ENCODE results near the gene NID2.

The NID2 gene

DNA sequence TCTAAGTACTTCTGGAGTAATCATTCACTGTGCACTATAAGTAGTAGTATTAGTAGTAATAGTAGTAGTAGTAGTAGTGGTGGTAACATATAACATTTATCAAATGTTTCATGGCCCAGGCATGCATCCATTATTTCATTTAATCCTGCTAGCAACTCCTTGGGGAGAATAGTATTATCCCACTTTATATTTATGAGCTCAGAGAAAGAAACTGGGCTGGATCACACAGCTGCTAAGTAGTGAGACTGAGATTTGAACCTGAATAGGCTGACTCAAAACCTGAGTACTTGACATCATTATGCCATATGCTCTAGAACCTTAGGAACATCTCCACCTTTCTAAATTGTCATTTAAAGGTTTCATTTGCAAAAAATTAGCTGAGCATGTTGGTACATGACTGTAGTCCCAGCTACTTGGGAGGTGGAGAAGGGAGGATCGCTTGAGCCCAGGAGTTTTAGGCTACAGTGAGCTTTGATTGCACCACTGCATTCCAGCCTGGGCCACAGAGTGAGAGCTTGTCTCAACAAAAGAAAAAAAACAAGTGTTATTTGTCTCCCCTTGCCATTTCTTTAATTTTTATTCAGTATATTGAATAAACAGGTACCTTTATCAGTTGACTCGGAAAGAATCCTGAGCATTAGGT, 11.4 kb upstream of the NID2 start:
- DNase-seq (ENCODE audit: extremely low read depth, low read depth): no peak
- no peak overlapping the region for H3K4me3 ChIP-seq (replicated peaks; ENCODE audit: low read depth, low read length)
- TF ChIP-seq, protein P1, sequence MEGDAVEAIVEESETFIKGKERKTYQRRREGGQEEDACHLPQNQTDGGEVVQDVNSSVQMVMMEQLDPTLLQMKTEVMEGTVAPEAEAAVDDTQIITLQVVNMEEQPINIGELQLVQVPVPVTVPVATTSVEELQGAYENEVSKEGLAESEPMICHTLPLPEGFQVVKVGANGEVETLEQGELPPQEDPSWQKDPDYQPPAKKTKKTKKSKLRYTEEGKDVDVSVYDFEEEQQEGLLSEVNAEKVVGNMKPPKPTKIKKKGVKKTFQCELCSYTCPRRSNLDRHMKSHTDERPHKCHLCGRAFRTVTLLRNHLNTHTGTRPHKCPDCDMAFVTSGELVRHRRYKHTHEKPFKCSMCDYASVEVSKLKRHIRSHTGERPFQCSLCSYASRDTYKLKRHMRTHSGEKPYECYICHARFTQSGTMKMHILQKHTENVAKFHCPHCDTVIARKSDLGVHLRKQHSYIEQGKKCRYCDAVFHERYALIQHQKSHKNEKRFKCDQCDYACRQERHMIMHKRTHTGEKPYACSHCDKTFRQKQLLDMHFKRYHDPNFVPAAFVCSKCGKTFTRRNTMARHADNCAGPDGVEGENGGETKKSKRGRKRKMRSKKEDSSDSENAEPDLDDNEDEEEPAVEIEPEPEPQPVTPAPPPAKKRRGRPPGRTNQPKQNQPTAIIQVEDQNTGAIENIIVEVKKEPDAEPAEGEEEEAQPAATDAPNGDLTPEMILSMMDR (IDR thresholded peaks at IDR 0.05; ENCODE audit: low read depth, low read length, missing control alignments): no peak

DNA sequence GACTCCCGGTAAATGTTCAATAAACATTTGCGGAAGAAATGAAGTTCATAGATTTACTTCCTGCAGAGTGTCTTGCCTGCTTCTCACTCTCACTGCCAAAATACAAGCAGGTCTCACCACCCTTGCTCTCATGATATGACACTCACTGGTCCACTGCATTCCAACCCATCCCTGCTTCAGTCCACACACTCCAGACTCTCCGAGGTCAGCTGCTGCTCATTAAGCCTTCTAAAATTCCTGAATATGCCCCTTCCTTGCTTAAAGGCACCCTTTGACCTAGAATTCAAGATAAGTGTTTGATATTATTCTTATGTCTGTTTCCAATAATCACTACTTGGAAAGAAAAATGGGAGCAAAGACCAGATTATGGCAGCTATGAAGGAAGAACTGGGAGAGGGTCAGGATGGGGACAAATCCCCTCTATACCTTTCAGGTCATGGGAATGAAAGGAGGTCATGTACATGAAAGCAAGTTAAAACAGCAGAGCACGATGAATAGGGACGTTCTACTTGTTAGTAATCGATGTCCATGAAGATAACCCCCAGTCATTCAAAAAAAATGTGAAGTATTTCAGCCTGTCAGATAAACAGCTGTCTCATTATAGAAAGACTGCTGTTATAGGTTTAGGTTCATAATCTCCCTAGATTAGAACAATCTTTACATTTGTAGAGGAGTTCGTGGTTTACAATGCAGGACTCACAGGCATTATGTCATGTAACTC, 10.5 kb upstream of the NID2 start:
- TF ChIP-seq, protein P1 (IDR thresholded peaks at IDR 0.05; ENCODE audit: low read depth, low read length, missing control alignments): no peak
- no peak overlapping the region for H3K4me3 ChIP-seq (replicated peaks; ENCODE audit: low read depth, low read length)
- DNase-seq (ENCODE audit: extremely low read depth, low read depth): no peak

DNA sequence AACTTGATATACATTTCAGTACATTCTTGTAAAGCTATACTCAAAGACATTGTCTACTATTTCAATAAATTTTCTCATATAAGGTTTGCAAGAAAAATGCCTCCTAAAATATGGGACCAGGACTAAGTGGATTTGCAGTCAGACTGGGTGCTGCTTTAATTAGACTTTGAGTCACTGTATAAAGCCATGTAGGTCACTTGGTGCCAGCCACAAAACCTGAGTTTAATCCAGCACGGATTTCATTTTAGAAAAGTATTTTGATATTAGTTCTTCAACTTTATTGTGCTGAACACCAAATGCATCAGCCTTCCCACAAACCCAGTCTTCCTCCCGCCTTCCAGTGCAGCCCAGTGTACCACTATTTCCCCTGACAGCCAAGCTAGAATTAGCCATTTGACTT, 9.9 kb upstream of the NID2 start:
- DNase-seq (ENCODE audit: extremely low read depth, low read depth): no peak
- TF ChIP-seq, protein P1 (IDR thresholded peaks at IDR 0.05; ENCODE audit: low read depth, low read length, missing control alignments): no peak
- no peak overlapping the region for H3K4me3 ChIP-seq (replicated peaks; ENCODE audit: low read depth, low read length)

DNA sequence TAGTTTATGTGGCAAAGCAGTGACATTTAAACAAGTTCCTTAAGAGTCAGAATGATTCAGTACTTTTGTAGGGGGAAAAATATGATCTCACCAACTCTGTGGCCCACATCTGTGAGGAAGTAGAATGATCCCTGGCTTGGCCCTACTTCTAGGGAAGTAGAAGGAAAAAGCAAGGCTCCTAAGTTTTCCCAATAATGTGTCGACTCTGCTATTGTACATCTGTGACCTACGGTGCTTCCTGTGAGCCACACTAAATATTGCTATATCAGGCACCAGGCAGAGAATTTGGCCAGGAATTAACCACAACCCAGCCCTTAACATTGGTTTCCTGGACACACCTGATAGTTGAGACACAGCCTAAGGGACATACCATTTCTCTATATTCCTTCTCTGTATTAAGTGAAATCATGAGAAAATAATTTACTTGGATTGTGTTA, 9.3 kb upstream of the NID2 start:
- TF ChIP-seq, protein P1 (IDR thresholded peaks at IDR 0.05; ENCODE audit: low read depth, low read length, missing control alignments): no peak
- DNase-seq (ENCODE audit: extremely low read depth, low read depth): no peak
- H3K4me3 ChIP-seq (replicated peaks; ENCODE audit: low read depth, low read length): no peak overlapping the region

DNA sequence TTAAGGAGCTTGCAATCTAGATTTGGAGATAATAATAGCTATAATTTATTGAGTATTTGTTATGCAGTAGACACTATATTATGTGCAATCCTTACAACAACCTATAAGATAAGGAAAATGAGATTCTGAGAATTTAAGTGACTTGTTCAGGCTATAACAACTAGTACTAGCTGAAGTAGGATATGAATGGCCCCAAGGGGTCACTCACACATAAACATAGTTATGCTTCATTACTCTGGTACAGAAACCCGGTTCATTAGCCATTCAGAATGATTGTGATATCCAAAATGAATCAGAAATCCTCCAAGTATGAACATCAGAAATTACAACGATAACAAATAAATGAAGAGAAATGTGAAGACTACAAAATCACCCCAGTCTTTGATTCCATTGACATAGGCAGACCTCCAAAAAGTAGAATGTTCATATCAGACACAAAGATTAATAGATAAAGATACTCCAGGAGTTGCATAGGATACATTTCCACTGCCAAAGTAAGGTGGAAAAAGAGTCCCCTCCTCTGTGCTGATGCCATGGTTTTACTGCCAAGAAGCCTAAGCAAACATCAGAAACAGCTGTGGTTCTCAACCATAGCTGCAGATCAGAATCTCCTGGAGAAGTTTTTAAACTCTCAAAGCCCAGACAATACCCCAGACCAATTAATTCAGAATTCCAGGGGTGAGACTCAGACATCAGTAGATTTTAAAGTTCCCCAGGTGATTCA, 8.6 kb upstream of the NID2 start:
- DNase-seq (ENCODE audit: extremely low read depth, low read depth): no peak
- H3K4me3 ChIP-seq (replicated peaks; ENCODE audit: low read depth, low read length): no peak overlapping the region
- TF ChIP-seq, protein P1 (IDR thresholded peaks at IDR 0.05; ENCODE audit: low read depth, low read length, missing control alignments): no peak

DNA sequence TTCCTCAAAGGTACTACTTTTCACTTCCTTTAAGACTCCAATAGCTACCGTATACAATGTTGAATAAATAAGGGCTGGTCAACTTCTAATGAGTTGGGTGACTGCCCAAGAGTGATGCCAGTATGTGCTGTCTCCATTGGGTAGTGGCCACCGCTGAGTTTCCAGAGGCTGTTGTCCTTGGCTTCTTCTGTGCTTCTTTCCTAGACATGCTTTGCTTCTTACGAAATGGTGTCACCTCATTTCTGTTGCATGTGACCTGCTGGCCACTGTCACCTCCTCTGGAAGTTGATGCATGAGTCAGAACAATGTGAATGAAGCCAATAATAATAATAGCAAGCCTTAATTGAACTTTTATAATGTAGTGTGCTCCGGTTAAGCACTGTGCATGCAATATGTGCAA, 7.5 kb upstream of the NID2 start:
- no peak overlapping the region for H3K4me3 ChIP-seq (replicated peaks; ENCODE audit: low read depth, low read length)
- no peak for DNase-seq (ENCODE audit: extremely low read depth, low read depth)
- TF ChIP-seq, protein P1 (IDR thresholded peaks at IDR 0.05; ENCODE audit: low read depth, low read length, missing control alignments): no peak
